Thoracic aorta (tissue), 2 donors: Measurements from ENCODE around the gene GK2. TPM values are rescaled to one million over a fixed set of nuclear protein-coding genes. Genes with fewer than 3 reads are reported as not detected.

Experiments
- ATAC-seq: fragments of 150-250 bp; one replicate; pipeline ENCODE4 v1.8.0; 2017; ENCODE audit warnings: low read depth; ENCODE audit not compliant: insufficient number of reproducible peaks, low FRiP score
- DNase-seq: peaks from one replicate; pipeline ENCODE4 v3.0.0-alpha.2; 2020; ENCODE audit warnings: low spot score
- H3K27ac ChIP-seq, 2 donors: fragments of 200-600 bp; sonication (generic); 1 replicate in 1 of 2; 2 replicates in 1 of 2; pipeline ENCODE4 v1.5.1; 2016; ENCODE audit warnings: mild to moderate bottlenecking in 2 of 2, moderate library complexity in 2 of 2
- H3K27me3 ChIP-seq: fragments of 200-600 bp; sonication (generic); replicated peaks from 2 replicates; pipeline ENCODE4 v1.6.0; 2016; ENCODE audit warnings: mild to moderate bottlenecking; ENCODE audit not compliant: insufficient read depth
- H3K36me3 ChIP-seq: fragments of 200-600 bp; sonication (generic); one replicate; pipeline ENCODE4 v1.5.1; 2016
- H3K4me1 ChIP-seq, 2 donors: fragments of 200-600 bp; sonication (generic); 1 replicate in 1 of 2; 2 replicates in 1 of 2; pipeline versions ENCODE4 v1.5.1 to v1.6.0; 2016; ENCODE audit warnings: low read depth in 2 of 2, mild to moderate bottlenecking in 1 of 2; ENCODE audit not compliant: control insufficient read depth in 1 of 2
- H3K4me3 ChIP-seq: fragments of 200-600 bp; sonication (generic); 2 replicates; pipeline ENCODE4 v1.5.1; 2016; ENCODE audit warnings: mild to moderate bottlenecking
- H3K9me3 ChIP-seq: fragments of 200-600 bp; sonication (generic); 2 replicates; pipeline ENCODE4 v1.5.1; 2016
- total RNA-seq, 2 donors: library from RNA; depleted of rRNA; stranded (reverse); fragments of >200 nt; gene quantifications; one replicate each; pipeline versions ENCODE4 v1.1.0 to v1.2.3, GENCODE V29; 2016
- TF ChIP-seq, protein P1 (sequence below): fragments of 200-600 bp; sonication (generic); IDR thresholded peaks from one replicate; pipeline ENCODE4 v1.5.1; 2019; ENCODE audit warnings: antibody characterized with exemption

GK2 gene
- total RNA-seq, 2 donors from 2014 or later = not detected

DNA sequence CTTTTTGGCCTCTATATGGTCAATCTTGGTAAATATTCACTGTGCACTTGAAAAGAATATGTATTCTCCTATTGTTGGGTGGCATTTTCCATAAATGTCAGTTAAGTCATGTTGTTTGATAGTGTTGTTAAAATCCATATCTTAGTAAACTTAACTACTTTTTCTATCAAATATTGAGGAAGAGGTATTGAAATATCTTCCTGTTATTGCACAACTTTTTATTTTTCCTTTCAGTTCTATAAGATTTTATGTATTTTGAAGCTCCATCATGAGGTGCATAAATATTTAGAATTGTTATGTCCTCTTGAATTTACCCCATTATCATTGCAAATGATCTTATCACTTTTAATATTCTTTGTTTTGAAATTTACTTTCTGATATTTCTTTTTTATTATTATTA, 3.4 kb downstream of the GK2 start:
- H3K9me3 ChIP-seq = no peaks in the 10 kb centered on the region

DNA sequence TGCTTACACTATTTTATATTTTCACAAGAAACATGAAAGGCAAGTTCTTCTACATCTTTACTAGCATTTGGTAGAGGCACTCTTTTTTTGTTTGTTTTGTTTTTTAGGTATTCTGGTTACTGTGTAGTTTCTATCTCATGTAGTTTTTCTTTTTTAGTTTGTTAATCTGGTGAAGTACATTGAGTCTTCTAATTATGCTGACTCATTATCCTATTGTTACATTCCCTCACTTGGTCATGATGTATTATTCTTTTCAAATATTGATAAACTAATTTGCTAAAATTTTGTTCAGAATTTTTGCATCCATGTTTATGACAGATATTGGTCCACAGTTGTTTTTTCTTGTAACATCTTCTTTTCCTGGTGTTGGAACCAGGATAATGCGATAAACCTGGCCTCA, 4.7 kb downstream of the GK2 start:
- ATAC-seq (no peak), DNase-seq (no peak)
- TF ChIP-seq, protein P1, sequence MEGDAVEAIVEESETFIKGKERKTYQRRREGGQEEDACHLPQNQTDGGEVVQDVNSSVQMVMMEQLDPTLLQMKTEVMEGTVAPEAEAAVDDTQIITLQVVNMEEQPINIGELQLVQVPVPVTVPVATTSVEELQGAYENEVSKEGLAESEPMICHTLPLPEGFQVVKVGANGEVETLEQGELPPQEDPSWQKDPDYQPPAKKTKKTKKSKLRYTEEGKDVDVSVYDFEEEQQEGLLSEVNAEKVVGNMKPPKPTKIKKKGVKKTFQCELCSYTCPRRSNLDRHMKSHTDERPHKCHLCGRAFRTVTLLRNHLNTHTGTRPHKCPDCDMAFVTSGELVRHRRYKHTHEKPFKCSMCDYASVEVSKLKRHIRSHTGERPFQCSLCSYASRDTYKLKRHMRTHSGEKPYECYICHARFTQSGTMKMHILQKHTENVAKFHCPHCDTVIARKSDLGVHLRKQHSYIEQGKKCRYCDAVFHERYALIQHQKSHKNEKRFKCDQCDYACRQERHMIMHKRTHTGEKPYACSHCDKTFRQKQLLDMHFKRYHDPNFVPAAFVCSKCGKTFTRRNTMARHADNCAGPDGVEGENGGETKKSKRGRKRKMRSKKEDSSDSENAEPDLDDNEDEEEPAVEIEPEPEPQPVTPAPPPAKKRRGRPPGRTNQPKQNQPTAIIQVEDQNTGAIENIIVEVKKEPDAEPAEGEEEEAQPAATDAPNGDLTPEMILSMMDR = no peak
- H3K4me1 ChIP-seq = no peaks in the 10 kb centered on the region
- H3K4me3 ChIP-seq = no peak overlapping the region
- H3K36me3 ChIP-seq = no peaks in the 10 kb centered on the region
- H3K27ac ChIP-seq = no peak overlapping the region
- no peaks in the 10 kb centered on the region for H3K9me3 ChIP-seq
- no peaks in the 10 kb centered on the region for H3K27me3 ChIP-seq

More for the DNA sequence above, 3.4 kb downstream of the GK2 start:
- H3K4me3 ChIP-seq = no peak overlapping the region
- H3K27me3 ChIP-seq = no peaks in the 10 kb centered on the region
- ATAC-seq (no peak), DNase-seq (no peak)
- no peaks in the 10 kb centered on the region for H3K36me3 ChIP-seq
- no peak overlapping the region for H3K27ac ChIP-seq
- H3K4me1 ChIP-seq = no peaks in the 10 kb centered on the region
- TF ChIP-seq, protein P1 = no peak

DNA sequence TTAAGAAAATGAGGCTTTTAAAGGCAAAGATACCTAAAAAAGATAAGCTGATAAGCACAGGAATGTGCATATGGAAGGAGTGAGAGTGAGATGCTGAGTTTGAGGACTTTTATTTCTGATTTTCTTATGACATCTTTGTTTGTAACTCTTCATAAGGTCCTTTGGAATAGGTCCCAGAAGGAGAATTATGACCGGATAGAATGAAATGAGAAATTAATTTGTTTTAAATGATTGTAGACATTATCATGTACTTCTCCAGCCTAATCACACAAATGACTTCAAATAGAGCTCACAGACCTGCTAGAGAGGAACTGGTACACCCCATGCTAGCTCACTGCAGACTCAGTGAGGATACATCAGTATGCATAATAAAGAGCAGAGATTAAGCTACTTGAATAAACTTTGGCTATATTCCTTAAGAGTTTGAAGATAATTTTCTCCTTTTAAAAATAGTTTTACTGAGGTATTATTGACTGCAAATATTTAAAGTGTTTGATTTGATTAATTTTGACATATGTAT, 5.6 kb downstream of the GK2 start:
- Histone ChIP-seq H3K4me1 (no peaks in the 10 kb centered on the region), H3K27me3 (no peaks in the 10 kb centered on the region)

DNA sequence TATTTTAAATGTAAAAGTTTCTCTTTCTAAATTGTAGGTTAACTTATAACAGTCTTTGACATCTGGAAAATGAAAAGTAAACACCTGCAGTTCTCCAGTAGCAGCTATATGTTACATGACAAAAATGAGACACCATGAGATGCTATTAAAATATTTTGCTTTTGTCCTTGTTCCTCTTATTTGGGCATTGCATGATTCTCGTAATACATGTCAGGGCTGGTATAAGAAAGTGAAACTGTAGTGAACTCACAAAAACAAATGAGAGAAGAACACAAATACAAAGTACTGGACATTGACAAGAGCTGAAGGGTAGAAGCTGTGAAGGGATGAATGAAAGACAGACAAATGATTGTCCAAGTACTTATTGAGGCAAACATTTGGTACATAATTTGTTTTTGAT, 9.0 kb downstream of the GK2 start:
- Histone ChIP-seq H3K4me3 (no peak overlapping the region), H3K27me3 (no peaks in the 10 kb centered on the region), H3K9me3 (no peaks in the 10 kb centered on the region), H3K4me1 (no peaks in the 10 kb centered on the region), H3K27ac (no peak overlapping the region), H3K36me3 (no peaks in the 10 kb centered on the region)
- no peak for ATAC-seq
- DNase-seq = no peak
- TF ChIP-seq, protein P1 = no peak

More for the DNA sequence above, 5.6 kb downstream of the GK2 start:
- H3K4me3 ChIP-seq = no peak overlapping the region
- ATAC-seq (no peak), DNase-seq (no peak)
- H3K27ac ChIP-seq = no peak overlapping the region
- no peaks in the 10 kb centered on the region for H3K36me3 ChIP-seq
- TF ChIP-seq, protein P1 = no peak
- no peaks in the 10 kb centered on the region for H3K9me3 ChIP-seq

DNA sequence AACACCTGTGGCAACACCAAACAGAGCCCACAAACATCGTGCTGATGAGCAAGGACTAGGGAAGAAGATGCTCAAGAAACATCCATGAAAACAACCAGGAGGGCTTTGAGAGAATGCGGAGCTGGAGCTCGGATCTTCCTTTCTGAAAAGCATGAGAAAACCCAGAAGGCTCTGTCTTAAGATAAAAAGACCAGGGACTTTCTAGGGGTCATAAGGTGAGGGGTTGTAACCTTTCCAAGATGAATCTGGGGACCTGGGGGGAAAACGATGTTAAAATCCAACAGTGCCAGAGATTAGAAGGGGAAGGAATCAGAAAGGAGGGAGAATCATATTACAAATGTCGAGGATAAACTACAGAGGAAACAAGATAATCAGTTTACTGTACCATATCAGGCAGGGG, 10.1 kb downstream of the GK2 start:
- Histone ChIP-seq H3K9me3 (no peaks in the 10 kb centered on the region), H3K36me3 (no peaks in the 10 kb centered on the region), H3K27ac (no peak overlapping the region), H3K4me1 (no peaks in the 10 kb centered on the region), H3K27me3 (no peaks in the 10 kb centered on the region), H3K4me3 (no peak overlapping the region)
- DNase-seq (no peak), ATAC-seq (no peak)
- TF ChIP-seq, protein P1 = no peak
